IPS DF 19.7 (cell line): Measurements from ENCODE around the gene GOLGA6L2.
"Not testable (repeated sequence)": the region's sequence is repeated elsewhere in the genome, so short reads cannot be mapped to it uniquely, and the experiment has no call there.

ENCODE experiments used
- DNase-seq: peaks from one replicate; pipeline ENCODE4 v3.0.0-alpha.2; 2013; ENCODE audit warnings: low read depth, low spot score

GOLGA6L2 gene, protein sequence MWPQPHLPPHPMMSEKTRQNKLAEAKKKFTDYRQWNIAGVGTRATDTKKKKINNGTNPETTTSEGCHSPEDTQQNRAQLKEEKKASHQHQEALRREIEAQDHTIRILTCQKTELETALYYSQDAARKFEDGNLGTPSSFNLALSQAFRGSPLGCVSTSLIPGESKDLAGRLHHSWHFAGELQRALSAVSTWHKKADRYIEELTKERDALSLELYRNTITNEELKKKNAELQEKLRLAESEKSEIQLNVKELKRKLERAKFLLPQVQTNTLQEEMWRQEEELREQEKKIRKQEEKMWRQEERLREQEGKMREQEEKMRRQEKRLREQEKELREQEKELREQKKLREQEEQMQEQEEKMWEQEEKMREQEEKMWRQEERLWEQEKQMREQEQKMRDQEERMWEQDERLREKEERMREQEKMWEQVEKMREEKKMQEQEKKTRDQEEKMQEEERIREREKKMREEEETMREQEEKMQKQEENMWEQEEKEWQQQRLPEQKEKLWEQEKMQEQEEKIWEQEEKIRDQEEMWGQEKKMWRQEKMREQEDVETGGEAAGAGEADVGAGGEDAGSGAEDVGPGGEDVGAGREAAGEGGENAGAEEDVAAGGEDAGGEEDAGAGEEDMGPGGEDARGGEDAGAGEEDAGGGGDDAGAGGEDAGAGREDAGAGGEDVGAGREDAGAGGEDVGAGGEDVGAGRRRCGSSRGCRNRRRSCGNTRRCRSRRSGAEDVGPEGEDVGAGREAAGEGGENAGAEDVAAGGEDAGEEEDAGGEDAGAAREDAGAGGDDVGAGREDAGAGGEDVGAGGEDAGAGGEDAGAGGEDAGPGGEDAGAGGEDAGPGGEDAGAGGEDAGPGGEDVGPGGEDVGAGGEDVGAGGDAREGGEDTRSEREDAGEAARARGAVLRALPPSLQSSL

DNA sequence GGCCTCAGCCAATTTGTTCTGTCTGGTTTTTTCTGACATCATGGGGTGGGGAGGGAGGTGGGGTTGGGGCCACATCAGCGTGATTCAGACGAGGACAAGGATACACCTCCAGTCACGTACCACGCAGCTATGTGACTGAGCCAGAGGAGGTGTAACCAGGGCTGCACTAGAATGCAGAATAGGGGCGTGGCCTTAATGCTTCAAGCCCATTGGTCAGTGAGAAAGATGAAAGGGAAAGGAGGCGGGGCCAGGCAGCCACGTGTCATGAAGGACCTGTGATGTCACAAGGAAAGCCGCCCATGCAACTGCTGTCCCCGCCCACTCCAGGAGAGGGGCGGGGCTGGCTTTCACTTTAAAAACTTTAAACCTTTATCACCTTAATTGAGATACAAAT is at the start of gene GOLGA6L2:
GOLGA6L2 (minus strand) TSS at position 137 of the 394 bp plus-strand sequence; CDS start at position 75, 62 bp downstream.
- no peak for DNase-seq

DNA sequence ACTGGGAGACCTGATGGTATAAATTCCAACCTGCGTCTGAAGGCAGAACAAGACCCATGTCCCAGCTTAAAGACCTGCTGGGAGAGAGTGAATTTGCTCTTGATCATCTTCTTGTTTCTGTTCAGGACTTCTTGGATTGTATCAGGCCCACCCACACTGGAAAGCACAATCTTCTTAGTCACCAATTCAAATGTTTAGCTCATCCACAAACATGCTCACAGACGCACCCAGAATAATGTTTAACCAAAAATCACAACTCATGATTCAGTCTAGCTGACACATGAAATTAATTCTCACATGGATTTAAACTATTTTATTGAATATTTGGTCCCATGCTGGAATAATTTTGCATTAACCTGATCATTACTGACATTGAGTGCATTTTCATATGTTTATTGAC is 37.8 kb upstream of the GOLGA6L2 start:
- DNase-seq: no peak

DNA sequence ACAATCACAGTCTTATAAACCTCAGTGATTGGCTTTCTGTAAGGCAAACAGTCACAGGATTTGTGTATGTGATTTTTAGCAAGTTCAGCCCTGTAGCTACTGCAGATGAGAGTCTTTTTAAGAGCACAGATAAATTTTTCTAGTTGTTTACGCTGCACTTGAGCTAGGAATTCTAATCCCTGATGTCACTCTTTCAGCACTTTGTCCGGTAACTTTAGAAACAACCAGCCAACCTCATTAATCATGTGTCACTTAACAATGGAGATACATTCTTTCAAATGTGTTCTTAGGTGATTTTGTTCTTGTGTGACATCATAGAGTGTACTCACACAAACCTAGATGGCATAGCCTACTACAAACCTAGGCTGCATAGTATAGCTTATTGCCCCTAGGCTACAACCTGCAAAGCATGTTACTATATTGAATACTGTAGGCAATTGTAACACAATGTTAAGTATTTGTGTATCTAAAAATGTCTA is 36.8 kb upstream of the GOLGA6L2 start:
- no peak for DNase-seq

DNA sequence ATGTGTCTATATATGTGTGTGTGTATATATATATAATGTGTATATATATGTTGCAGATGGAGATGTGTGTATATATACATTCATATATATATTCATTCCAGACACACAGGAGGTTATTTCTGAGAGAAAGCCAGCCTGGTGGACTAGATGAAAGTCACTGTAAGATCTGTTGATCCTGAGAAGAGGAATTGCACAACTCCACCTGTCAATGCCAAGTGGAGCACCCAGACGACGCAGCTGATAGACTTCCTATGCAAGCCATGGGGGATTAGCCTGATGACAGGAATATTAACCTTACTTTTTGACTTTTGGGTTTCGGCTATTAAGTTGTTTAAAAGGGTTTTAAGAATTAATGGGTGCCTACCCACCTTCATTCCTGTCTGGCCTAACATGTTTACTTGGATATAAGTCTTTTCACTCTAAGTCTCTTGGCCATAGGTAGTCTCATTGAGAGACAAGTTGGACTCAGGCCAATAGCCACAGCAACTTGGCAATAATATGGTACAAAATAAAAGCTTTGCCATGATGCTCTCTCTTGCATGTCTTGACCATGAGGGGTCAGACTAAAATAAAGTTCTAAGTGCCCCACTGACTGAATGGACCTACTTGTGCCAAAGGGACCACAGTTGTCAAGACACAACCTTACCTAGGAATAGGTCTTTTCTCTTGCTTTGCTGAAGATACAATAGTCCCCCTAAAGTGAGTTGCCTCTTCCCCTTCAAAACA is 35.9 kb upstream of the GOLGA6L2 start:
- no peak for DNase-seq

DNA sequence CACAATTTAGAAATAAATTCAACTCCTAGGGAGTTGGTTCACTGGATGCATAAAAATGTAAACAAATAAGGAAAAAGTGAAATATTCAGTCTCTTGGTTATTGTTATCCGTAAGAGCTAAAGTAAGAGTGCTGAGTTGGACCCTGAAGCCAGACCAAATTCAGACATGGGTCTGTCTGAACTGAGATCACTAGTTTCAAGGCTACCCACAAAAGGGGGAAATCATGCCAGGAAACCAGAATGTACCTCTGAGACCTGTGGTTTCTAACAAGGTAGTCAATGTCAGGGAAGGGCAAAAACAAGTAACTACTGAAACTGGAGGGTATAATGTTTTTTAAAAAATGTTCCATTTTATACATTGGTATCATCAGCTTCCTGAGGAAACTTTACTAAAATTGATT is 35.2 kb upstream of the GOLGA6L2 start:
- no peak for DNase-seq

DNA sequence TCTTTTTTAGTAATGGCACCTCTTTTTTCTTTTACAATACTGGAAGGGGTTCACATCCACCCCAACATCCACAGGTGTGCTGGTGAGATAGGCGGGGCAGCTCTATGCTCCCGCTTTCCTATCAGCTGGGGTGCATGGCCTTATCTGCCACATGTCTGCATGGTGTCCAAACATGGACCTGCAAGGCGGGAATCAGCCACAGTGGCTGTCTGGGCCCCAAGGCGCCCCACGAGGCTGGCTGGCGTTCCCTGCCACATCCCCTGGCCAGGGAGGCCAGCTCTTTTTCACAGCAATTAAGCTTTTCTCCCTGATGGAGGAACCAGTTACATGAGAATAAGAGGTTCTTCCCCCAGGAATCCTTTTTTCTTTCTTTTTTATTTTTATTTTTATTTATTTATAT is 30.9 kb upstream of the GOLGA6L2 start:
- no peak for DNase-seq

DNA sequence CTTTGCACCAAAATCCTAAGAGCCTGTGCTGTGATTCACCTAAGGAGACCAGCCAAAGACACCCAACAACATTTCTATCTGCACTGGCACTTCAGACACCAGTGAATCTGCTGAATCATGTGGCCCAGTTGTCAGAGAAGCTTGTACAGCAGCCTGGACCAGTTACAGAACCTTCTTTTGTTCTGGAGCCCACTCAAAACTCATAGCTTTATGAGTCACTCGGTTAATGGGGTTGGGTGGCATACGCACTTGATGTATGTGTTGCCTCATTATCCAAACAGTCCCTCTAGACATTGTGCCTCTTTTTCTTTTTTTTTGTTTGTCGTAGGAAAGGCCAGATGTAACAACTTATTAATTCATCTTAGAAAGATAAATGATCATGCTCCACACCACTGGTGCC is 25.6 kb upstream of the GOLGA6L2 start:
- DNase-seq: no peak

DNA sequence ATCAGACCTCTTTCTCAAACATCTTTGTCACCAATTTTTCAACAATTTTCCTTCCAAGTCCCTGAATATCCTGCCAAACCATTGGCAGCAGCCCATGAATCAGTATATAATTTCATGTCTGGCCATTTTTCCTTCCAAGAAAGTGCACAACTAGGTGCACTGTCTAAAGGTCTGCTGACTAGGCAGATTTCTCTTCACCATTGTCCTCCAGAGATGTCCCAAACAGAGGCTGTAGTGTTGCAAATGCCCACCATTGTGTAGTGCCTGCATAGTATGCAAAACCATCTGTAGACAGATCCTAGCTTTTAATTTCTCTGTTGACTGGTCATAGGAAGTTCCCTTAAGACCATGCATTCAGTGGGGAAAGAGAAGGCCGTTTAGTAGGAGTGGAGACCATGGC is 25.0 kb upstream of the GOLGA6L2 start:
- DNase-seq: no peak

DNA sequence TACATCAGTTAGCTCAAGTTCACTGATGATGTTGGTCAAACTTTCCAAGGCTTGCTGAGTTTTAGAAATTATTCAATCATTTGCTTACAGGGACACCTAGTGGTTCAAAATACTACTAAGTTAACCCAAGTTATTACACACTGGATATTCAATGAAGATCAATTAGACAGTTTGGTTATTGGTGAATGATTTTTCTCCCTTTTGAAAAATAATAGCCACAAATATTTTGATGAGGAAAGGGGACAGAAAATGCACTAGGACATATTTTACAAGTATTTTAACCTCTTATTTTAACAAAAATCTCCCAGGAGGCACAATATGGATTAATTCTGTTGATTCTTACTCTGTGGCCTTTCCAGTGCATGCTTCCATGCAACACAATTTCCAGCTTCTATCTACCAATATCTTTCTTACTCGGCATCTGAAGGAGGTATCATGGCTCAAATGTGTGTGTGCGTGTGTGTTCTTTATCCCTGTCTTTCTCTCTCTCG is 20.1 kb upstream of the GOLGA6L2 start:
- DNase-seq: no peak

DNA sequence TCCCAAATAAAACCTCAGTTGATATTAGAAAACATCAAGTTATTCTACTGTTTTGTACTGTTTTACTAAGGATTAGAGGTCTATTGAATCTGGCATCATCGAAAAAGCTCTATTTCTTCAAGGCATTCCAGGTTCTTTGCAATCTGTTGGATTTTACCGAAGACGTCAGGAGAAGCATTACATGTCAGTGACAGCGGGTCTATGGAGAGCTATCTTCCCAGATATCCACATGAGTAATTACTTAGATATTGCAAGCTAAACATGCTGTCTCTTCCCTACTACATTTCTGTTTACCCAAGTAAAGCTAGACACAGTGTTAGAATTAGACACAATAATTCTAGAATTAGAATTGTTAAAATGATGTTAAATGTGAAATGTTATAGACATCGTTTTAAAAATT is 10.8 kb upstream of the GOLGA6L2 start:
- no peak for DNase-seq

DNA sequence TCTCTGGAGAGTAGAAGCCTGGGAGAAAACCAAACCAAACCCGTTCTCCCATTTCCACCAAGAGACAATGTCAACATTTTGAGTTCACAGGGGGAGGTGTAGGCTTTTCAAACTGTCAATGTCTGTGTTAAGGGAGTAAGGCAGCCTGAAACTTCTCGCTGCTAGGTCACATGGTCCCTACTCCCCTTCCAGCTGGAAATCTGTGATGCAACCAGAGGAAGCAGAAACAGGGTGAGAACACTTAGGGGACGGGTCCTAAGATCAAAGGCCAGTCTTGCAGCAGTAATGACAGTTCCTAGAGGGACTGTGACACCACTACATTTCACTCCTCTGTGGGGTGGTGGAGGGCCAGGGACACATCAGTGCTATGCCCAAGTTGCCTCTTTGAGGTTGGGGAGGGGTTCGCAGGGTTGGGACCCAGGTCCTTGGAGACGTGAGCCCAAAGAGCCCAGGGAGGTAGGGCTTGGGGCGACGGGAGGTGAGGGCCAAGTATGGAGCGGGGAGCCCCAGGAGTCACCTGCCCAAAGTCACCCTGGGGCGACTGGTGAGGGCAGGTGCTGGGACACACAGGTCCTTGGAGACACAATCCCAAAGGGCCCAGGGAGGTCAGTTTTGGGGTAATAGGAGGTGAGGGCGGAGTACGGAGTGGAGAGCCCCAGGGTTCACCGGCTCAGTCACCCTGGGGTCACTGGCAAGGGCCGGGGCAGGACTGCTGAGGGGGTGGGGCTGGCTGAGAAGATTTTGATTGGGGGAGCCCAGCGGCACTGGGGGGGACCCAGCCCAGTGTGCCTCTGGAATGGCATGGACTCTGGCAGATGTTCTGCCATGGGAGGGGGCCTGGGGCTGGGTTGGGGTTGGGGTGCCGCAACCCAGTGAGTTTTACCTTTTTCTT is 582 bp downstream of the GOLGA6L2 start:
- no peak for DNase-seq

DNA sequence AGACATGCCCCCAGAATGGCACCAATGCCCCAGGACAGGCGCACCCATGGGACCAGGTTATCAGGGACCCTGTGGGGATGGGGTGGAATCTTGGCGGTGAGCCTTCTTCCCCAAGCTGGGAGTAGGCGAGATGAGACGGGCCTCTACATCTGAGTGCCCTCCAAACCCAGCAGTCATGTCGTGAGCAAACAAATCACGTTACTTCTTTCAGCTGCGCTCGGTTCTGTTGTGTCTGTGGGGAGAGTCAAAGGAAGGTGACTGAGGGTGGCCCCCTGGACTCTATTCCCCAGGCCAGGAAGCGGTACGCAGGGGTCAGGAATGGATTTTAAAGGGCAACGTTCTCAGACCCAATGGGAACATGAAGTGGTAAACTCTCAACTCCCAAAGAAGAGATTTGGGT is 2.8 kb downstream of the GOLGA6L2 start:
- DNase-seq: no peak

DNA sequence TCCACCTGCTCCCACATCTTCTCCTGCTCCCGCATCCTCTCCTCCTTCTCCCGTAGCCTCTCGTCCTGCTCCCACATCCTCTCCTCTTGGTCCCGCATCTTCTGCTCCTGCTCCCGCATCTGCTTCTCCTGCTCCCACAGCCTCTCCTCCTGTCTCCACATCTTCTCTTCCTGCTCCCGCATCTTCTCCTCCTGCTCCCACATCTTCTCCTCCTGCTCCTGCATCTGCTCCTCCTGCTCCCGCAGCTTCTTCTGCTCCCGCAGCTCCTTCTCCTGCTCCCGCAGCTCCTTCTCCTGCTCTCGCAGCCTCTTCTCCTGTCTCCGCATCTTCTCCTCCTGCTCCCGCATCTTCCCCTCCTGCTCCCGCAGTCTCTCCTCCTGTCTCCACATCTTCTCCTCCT is 5.8 kb downstream of the GOLGA6L2 start:
- no peak for DNase-seq

DNA sequence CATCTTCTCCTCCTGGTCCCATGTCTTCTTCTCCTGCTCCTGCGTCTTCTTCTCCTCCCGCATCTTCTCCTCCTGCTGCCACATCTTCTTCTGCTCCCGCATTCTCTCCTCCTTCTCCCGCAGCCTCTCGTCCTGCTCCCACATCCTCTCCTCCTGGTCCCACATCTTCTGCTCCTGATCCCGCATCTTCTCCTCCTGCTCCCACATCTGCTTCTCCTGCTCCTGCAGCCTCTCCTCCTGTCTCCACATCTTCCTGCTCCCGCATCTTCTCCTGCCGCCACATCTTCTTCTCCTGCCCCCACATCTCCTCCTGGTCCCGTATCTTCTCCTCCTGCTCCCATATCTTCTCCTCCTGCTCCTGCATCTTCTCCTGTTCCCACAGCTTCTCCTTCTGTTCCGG is 6.4 kb downstream of the GOLGA6L2 start:
- no peak for DNase-seq

DNA sequence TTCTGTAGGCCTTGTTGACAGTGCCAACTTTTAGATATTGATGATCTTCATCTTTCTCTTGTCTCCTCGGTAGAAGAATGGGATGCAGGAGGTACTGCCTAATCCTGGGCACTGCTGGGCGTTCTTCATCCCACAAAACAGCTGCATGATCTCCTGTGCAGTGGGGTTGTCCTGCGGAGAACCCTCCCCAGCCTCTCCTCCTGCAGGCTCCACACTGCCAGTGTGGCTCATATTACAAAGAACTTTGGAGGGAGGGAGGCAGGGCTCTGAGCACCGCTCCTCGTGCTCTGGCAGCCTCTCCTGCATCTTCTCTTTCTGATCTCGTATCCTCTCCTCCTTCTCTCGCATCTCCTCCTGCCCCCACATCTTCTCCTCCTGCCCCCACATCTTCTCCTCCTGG is 7.5 kb downstream of the GOLGA6L2 start:
- DNase-seq: no peak

DNA sequence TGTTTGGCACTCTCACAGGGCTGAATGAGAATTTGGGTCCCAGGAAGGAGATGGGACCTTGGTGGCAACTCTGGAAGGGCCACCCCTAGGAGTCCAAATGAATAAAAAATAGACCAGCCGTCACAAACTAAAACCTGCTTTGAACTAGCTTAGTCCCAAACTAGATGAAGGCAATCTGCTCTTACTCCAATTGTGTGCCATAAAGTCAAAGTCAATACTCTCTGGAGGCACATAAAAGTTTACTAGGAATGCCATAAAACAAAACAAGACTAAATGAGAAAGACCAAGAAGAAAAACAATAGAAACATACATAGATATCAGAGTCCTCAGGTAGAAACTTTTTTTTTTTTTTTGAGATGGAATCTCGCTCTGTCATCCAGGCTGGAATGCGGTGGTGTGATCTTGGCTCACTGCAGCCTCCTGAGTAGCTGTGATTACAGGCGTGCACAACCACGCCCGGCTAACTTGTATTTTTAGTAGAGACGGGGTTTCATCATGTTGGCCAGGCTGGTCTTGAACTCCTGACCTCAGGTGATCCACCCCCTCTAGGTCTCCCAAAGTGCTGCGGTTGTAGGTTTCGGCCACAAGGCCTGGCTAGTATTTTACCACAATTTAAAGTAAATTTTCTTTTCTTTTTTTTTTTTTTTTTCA is 8.1 kb downstream of the GOLGA6L2 start:
- DNase-seq: no peak

DNA sequence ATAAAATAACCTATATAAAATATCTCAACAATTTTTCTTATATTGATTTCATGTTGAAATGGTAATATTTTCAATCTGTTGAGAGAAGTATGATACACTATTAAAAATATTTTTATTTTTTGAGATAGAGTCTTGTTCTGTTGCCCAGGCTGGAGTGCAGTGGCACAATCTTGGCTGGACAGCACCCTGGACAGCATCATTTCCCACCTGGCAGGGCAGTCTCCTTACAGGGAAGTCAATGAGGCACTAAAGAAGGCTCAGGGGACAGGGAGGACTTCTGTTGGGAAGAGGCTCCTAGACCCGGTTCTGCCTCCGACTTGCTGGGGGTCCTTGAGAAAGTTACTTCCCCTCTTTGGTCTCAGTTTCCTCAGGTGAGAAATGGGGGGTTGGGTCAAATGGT is 9.4 kb downstream of the GOLGA6L2 start:
- no peak for DNase-seq

DNA sequence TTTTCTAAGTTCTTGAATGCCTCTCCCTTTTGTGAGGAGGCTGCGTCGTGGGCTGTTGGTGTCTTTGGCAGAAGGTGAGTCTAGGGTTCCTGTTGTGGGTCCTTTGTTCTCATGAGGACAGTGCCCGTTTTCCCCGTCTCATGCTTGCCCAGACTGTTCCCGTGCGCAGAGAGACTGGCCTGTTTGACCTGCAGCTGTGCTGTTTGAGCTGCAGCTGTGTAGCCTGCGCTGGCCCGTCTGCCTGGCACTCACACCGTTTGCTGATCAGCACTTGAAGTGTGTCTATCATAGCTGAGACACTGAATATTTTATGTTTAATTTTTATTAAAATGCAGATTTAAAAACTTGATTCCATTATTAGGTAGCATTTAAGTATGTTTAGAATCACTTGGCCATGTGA is 9.9 kb downstream of the GOLGA6L2 start:
- no peak for DNase-seq

DNA sequence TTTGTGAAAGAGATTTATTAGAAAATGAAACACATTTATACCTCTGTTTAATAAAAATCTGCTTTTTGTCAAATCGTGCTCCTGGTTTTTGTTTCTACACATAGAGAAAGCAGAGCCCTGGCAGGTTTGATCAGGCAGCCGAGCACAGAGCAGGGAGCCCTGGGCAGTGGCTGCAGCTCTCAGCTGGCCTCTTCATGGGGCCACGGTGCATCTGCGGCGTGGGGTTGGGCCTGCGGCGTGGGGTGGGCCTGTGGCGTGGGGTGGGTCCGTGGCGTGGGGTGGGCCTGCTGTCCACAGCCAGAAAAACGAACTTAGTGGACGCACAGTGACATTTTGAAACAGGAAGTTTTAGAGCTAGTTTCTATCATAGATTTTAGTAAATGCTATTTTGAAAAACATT is 10.6 kb downstream of the GOLGA6L2 start:
- DNase-seq: no peak

DNA sequence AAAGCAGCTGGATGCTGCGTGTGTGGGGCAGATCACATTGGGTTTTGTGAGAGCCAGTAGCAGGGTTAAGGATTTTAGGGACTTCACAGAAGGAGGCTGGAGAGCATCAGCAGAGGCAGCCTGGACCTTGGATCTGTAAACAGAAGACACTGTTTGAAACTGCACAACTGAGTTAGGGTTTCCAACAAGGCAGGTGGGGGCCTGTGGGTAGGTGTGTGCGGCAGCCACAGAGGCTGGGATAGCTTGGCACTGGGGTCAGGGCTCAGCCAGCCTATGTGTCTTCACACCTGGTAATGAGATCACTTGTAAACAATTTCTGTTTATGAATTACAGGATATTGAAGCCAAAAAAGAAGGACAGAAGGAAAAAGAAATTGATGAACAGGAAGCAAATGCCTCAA is 12.3 kb downstream of the GOLGA6L2 start:
- not testable (repeated sequence) for DNase-seq
